GM23248 (cell line): ENCODE data around the gene CFAP157. TPM values are rescaled to one million over a fixed set of nuclear protein-coding genes. Genes with fewer than 3 reads are reported as not detected.
A peak's percentile ranks its signal among the peaks of the same experiment; 100 is the strongest.
"Not testable (repeated sequence)": the region's sequence is repeated elsewhere in the genome, so short reads cannot be mapped to it uniquely, and the experiment has no call there.

Source experiments
- DNase-seq: peaks from one replicate; pipeline ENCODE4 v3.0.0-alpha.2; 2015
- H2AFZ ChIP-seq: fragments of 200-600 bp; sonication (generic); 2 replicates; pipeline ENCODE4 v1.6.1; 2016; ENCODE audit warnings: antibody characterized with exemption
- H3F3A ChIP-seq: fragments of 200-600 bp; sonication (generic); 2 replicates; pipeline ENCODE4 v1.6.1; 2016; ENCODE audit warnings: mild to moderate bottlenecking, antibody characterized with exemption, mixed run types; ENCODE audit not compliant: insufficient read depth
- H3K27ac ChIP-seq: fragments of 200-600 bp; sonication (generic); 2 replicates; pipeline ENCODE4 v1.5.1; 2016; ENCODE audit warnings: mild to moderate bottlenecking
- H3K27me3 ChIP-seq: fragments of 200-600 bp; sonication (generic); replicated peaks from 2 replicates; pipeline ENCODE4 v1.6.1; 2016; ENCODE audit warnings: mild to moderate bottlenecking; ENCODE audit not compliant: insufficient read depth
- H3K36me3 ChIP-seq: fragments of 200-600 bp; sonication (generic); 2 replicates; pipeline ENCODE4 v1.6.1; 2016; ENCODE audit warnings: low read depth, mild to moderate bottlenecking
- H3K4me1 ChIP-seq: fragments of 200-600 bp; sonication (generic); 2 replicates; pipeline ENCODE4 v1.6.1; 2016; ENCODE audit warnings: mild to moderate bottlenecking; ENCODE audit not compliant: insufficient read depth
- H3K4me2 ChIP-seq: fragments of 200-600 bp; sonication (generic); one replicate; pipeline ENCODE4 v1.6.1; 2016; ENCODE audit warnings: mild to moderate bottlenecking; ENCODE audit not compliant: unreplicated experiment
- H3K4me3 ChIP-seq: fragments of 200-600 bp; sonication (generic); 2 replicates; pipeline ENCODE4 v1.5.1; 2016; ENCODE audit warnings: mild to moderate bottlenecking
- H3K79me2 ChIP-seq: fragments of 200-600 bp; sonication (generic); 2 replicates; pipeline ENCODE4 v1.6.1; 2016; ENCODE audit warnings: mild to moderate bottlenecking; ENCODE audit not compliant: insufficient read depth
- H3K9ac ChIP-seq: fragments of 200-600 bp; sonication (generic); 2 replicates; pipeline ENCODE4 v1.6.1; 2016; ENCODE audit warnings: mild to moderate bottlenecking
- H3K9me2 ChIP-seq: fragments of 200-600 bp; sonication (generic); 2 replicates; pipeline ENCODE4 v1.6.1; 2016; ENCODE audit warnings: mixed run types, mild to moderate bottlenecking, moderate library complexity; ENCODE audit not compliant: insufficient read depth
- H3K9me3 ChIP-seq: fragments of 200-600 bp; sonication (generic); one replicate; pipeline ENCODE4 v1.6.1; 2017; ENCODE audit warnings: low read depth
- H4K20me1 ChIP-seq: fragments of 200-600 bp; sonication (generic); 2 replicates; pipeline ENCODE4 v1.6.0; 2016; ENCODE audit not compliant: insufficient read depth
- EZH2 ChIP-seq: fragments of 200-600 bp; sonication (generic); IDR thresholded peaks from 2 replicates; pipeline ENCODE4 v1.6.1; 2018; ENCODE audit warnings: antibody characterized with exemption, mild to moderate bottlenecking; ENCODE audit not compliant: insufficient read depth, poor library complexity, severe bottlenecking
- EZH2phosphoT487 ChIP-seq: fragments of 200-600 bp; sonication (generic); IDR thresholded peaks from 2 replicates; pipeline ENCODE4 v1.6.1; 2018; ENCODE audit warnings: antibody characterized with exemption, moderate library complexity, mild to moderate bottlenecking, low read depth; ENCODE audit not compliant: insufficient read depth
- WGBS, 2 experiments: methylation state at CpG; one replicate each; pipeline ENCODE4 v1.1.6; 2015 to 2017; ENCODE audit warnings: low lambda C conversion rate in 2 of 2, low coverage in 1 of 2; ENCODE audit errors: missing lambda C conversion rate in 2 of 2; 5-methylcytosine and 5-hydroxymethylcytosine counted together
- in situ Hi-C: fragments of 300-500 bp; cut with MboI; formaldehyde crosslinking; loops from 2 replicates; pipeline ENCODE4 v1.15.0; 2020
- polyA plus RNA-seq: library from polyadenylated mRNA; unstranded; fragments of >200 nt; fragmentation: Nextera tagmentation; extraction: Ambion mirVana; gene quantifications from 2 replicates; pipeline ENCODE4 v1.2.1, GENCODE V29; 2016
- total RNA-seq: library from RNA; depleted of rRNA; stranded (reverse); fragments of >200 nt; shearing (Covaris generic); gene quantifications from 2 replicates; pipeline ENCODE4 v1.2.3, GENCODE V29; 2014

CFAP157 gene
- total and polyA plus RNA-seq, 2 experiments from 2014 or later: 0.55 TPM; not detected in 1

- peaks cover 29% of the 10 kb centered on the region for H3K27me3 ChIP-seq
- no peak overlapping the region for H3K9ac ChIP-seq
- H3K9me3 ChIP-seq: no peaks in the 10 kb centered on the region
- H3F3A ChIP-seq: no peaks in the 10 kb centered on the region
- DNase-seq: no peak
- no peaks in the 10 kb centered on the region for H3K9me2 ChIP-seq
- H3K4me3 ChIP-seq: no peak overlapping the region
- no peak for TF ChIP-seq EZH2phosphoT487
- no peak for TF ChIP-seq EZH2
- H3K36me3 ChIP-seq: no peaks in the 10 kb centered on the region
- in situ Hi-C loops: no loop called here
- H3K79me2 ChIP-seq: no peaks in the 10 kb centered on the region
- H4K20me1 ChIP-seq: no peaks in the 10 kb centered on the region
- H3K27ac ChIP-seq: no peak overlapping the region
- WGBS, 2 experiments: 43 to 48% methylated on average over 8 of the region's 8 CpGs
- no peak overlapping the region for H2AFZ ChIP-seq
- no peaks in the 10 kb centered on the region for H3K4me1 ChIP-seq
- H3K4me2 ChIP-seq: no peak overlapping the region
Measured at GRCh38 chr9:127753622-127754021, 46.8 kb downstream of the CFAP157 start.

- Histone ChIP-seq H3K36me3 (no peaks in the 10 kb centered on the region), H3K9me2 (no peaks in the 10 kb centered on the region), H3K9ac (no peak overlapping the region), H2AFZ (no peak overlapping the region), H3F3A (no peaks in the 10 kb centered on the region), H3K4me1 (no peaks in the 10 kb centered on the region), H3K9me3 (no peaks in the 10 kb centered on the region), H3K27me3 (peaks cover 29% of the 10 kb centered on the region), H3K27ac (no peak overlapping the region), H3K4me3 (no peak overlapping the region), H3K4me2 (no peak overlapping the region), H3K79me2 (no peaks in the 10 kb centered on the region), H4K20me1 (no peaks in the 10 kb centered on the region)
- peak; percentile 69 for DNase-seq
- in situ Hi-C loops: no loop called here
- WGBS, 2 experiments: 2 to 3% methylated on average over 65 to 67 of the region's 86 CpGs
- TF ChIP-seq EZH2 (peak; percentile 79), EZH2phosphoT487 (0 out of 2 replicates have a peak, but pooled peaks have one; percentile 19)
Measured at GRCh38 chr9:127754099-127755060, 47.6 kb downstream of the CFAP157 start.

DNA sequence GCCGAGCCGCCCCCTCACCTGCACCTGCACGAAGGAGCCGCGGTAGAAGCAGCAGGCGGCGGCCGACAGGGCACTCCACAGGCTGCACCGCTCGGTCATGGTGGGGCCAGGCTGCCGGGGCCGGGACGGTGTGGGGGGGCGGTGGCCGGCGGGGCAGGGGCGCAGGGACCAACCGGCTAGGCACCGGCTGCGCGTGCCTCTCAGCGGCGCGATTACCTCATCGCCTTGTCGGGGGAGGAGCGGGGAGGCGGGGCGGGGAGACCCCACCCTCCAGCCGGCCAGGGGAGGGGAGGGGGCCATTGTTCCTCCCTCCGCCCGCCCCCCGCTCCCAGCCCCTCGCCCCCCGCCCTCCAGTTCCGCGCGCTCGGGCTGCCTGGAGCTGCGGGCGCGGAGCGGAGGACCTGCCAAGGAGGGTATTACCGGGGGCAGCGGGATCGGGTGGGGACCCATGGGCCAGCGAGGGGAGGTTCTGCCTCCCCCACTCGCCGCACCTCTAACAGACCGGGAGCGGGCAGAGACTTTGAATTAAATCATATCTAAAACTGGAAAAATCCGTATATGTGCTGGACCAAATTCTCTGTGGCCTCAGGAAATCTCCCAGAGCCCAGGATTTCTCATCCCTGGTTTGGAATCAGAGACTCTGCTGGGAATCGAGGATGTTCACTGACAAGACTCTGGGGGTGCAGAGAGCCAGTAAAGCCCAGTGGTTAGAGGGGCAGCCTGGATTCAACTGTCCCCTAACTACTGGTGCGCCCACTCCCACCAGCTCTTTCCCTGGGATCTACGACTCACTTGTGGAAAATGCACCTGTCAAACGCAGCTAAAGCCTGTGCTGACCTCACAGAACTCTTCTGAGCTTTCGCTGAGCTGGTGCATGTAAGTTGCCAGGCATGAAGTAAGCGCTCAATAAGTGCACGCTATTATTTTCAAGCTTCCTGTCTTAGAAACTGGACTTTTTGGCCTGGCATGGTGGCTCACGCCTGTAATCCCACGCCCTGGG, 48.6 kb downstream of the CFAP157 start:
- Histone ChIP-seq H3K4me1 (no peaks in the 10 kb centered on the region), H2AFZ (no peak overlapping the region), H3K27ac (no peak overlapping the region), H3K9ac (no peak overlapping the region), H3K4me2 (no peak overlapping the region), H3K9me2 (no peaks in the 10 kb centered on the region), H4K20me1 (no peaks in the 10 kb centered on the region), H3K27me3 (peaks cover 33% of the 10 kb centered on the region), H3K4me3 (no peak overlapping the region), H3K36me3 (no peaks in the 10 kb centered on the region), H3K79me2 (no peaks in the 10 kb centered on the region), H3F3A (no peaks in the 10 kb centered on the region), H3K9me3 (no peaks in the 10 kb centered on the region)
- no peak for DNase-seq
- in situ Hi-C loops: no loop called here
- TF ChIP-seq EZH2 (peak; percentile 78), EZH2phosphoT487 (no peak)
- WGBS, 2 experiments: 14 to 24% methylated on average over 25 to 41 of the region's 61 CpGs

- Histone ChIP-seq H3K9me2 (no peaks in the 10 kb centered on the region), H3K9me3 (no peaks in the 10 kb centered on the region), H3K27me3 (peaks cover 33% of the 10 kb centered on the region), H3K4me2 (no peak overlapping the region), H3K27ac (no peak overlapping the region), H3K4me1 (no peaks in the 10 kb centered on the region), H3K79me2 (no peaks in the 10 kb centered on the region), H2AFZ (no peak overlapping the region), H3K36me3 (no peaks in the 10 kb centered on the region), H3F3A (no peaks in the 10 kb centered on the region), H3K9ac (no peak overlapping the region), H4K20me1 (no peaks in the 10 kb centered on the region), H3K4me3 (no peak overlapping the region)
- no peak for DNase-seq
- 75 to 82% methylated on average over 3 of the region's 3 CpGs for WGBS, 2 experiments
- in situ Hi-C loops: no loop called here
- no peak for TF ChIP-seq EZH2phosphoT487
- TF ChIP-seq EZH2: no peak
Measured at GRCh38 chr9:127756233-127756632, 49.4 kb downstream of the CFAP157 start.

- in situ Hi-C loops, H3K27ac ChIP-seq, H4K20me1 ChIP-seq, H3K9ac ChIP-seq, H3K36me3 ChIP-seq, DNase-seq, H3K79me2 ChIP-seq, H3K4me1 ChIP-seq, H3K9me2 ChIP-seq, H3K9me3 ChIP-seq, H3K4me3 ChIP-seq, H2AFZ ChIP-seq, H3K4me2 ChIP-seq, H3F3A ChIP-seq: not testable (repeated sequence)
- H3K27me3 ChIP-seq: peaks cover 33% of the 10 kb centered on the region
- WGBS, 2 experiments: 72 to 77% methylated on average over 11 of the region's 11 CpGs
Measured at GRCh38 chr9:127756776-127757175, 50.0 kb downstream of the CFAP157 start.
